Mesendoderm (in vitro differentiated cells): ENCODE results near the gene MINDY2.
A peak's percentile ranks its signal among the peaks of the same experiment; 100 is the strongest.
"Not testable (repeated sequence)": the region's sequence is repeated elsewhere in the genome, so short reads cannot be mapped to it uniquely, and the experiment has no call there.

Experiments used
- DNase-seq: peaks from one replicate; pipeline ENCODE4 v3.0.0; 2013
- H2AK5ac ChIP-seq: 2 replicates; pipeline ENCODE4 v1.6.1; 2013; ENCODE audit warnings: low read length, inconsistent platforms
- H2BK120ac ChIP-seq: 2 replicates; pipeline ENCODE4 v1.6.1; 2013; ENCODE audit warnings: low read depth, mild to moderate bottlenecking, low read length, moderate library complexity, mixed read lengths
- H2BK15ac ChIP-seq: replicated peaks from 2 replicates; pipeline ENCODE4 v1.6.1; 2013; ENCODE audit warnings: low read depth, mild to moderate bottlenecking, moderate library complexity
- H2BK5ac ChIP-seq: 2 replicates; pipeline ENCODE4 v1.6.1; 2013; ENCODE audit warnings: low read length, inconsistent platforms
- H3K18ac ChIP-seq: 2 replicates; pipeline ENCODE4 v1.6.1; 2013; ENCODE audit warnings: mild to moderate bottlenecking, low read length, mixed read lengths
- H3K23ac ChIP-seq: one replicate; pipeline ENCODE4 v1.6.1; 2013; ENCODE audit warnings: low read length
- H3K27ac ChIP-seq: 2 replicates; pipeline ENCODE4 v1.5.1; 2013; ENCODE audit warnings: low read depth, mild to moderate bottlenecking, inconsistent platforms, low read length, moderate library complexity
- H3K27me3 ChIP-seq: 2 replicates; pipeline ENCODE4 v1.6.1; 2013; ENCODE audit warnings: low read length, control low read depth, mild to moderate bottlenecking, inconsistent platforms; ENCODE audit not compliant: insufficient read depth, poor library complexity
- H3K36me3 ChIP-seq: 2 replicates; pipeline ENCODE4 v1.6.1; 2013; ENCODE audit warnings: low read length, inconsistent platforms; ENCODE audit not compliant: control insufficient read depth, insufficient read depth
- H3K4ac ChIP-seq: one replicate; pipeline ENCODE4 v1.6.1; 2013; ENCODE audit warnings: low read depth, mild to moderate bottlenecking, low read length, moderate library complexity
- H3K4me1 ChIP-seq: 2 replicates; pipeline ENCODE4 v1.6.1; 2013; ENCODE audit warnings: low read depth, low read length, inconsistent platforms; ENCODE audit not compliant: control insufficient read depth
- H3K4me2 ChIP-seq: 2 replicates; pipeline ENCODE4 v1.6.1; 2013; ENCODE audit warnings: low read length
- H3K4me3 ChIP-seq: 2 replicates; pipeline ENCODE4 v1.5.1; 2013; ENCODE audit warnings: mild to moderate bottlenecking, low read length
- H3K56ac ChIP-seq: one replicate; pipeline ENCODE4 v1.6.1; 2013; ENCODE audit warnings: low read length
- H3K79me1 ChIP-seq: 2 replicates; pipeline ENCODE4 v1.6.1; 2013; ENCODE audit warnings: low read length, inconsistent platforms
- H3K79me2 ChIP-seq: 2 replicates; pipeline ENCODE4 v1.6.1; 2013; ENCODE audit warnings: mild to moderate bottlenecking, low read length; ENCODE audit not compliant: control insufficient read depth, insufficient read depth
- H3K9ac ChIP-seq: 2 replicates; pipeline ENCODE4 v1.6.1; 2013; ENCODE audit warnings: low read length, inconsistent platforms
- H4K5ac ChIP-seq: one replicate; pipeline ENCODE4 v1.6.1; 2013; ENCODE audit warnings: low read length
- H4K8ac ChIP-seq: one replicate; pipeline ENCODE4 v1.6.1; 2013; ENCODE audit warnings: low read depth, mild to moderate bottlenecking, control low read depth, low read length, moderate library complexity
- WGBS: extraction: QIAGEN DNeasy Blood & Tissue Kit; methylation state at CpG from one replicate; pipeline ENCODE4 v1.1.7; 2013; ENCODE audit warnings: low lambda C conversion rate, missing lambda C conversion rate; ENCODE audit not compliant: insufficient coverage; ENCODE audit errors: extremely low coverage; 5-methylcytosine and 5-hydroxymethylcytosine counted together

MINDY2 gene

DNA sequence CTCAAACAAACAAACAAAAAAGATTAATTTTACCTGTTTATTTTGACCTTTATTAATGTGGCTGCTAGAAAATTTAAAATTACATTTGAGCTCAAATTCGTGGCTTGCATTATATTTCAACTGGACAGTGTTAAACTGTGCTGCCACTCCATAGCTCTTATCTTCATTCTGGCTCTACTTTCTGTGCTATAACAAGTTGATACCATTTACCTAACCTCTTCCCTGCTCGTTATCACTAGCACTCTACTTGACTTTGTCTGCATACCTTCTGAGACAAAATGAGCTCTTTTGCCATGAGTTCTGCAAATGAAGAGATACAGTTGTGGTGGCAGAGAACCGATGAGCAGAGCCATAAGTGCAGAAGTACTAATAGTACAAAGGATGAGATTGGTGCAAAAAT, 26.4 kb downstream of the MINDY2 start:
- H2AK5ac ChIP-seq: no peak overlapping the region
- H3K27ac ChIP-seq: no peak overlapping the region
- no peaks in the 10 kb centered on the region for H3K36me3 ChIP-seq
- H3K56ac ChIP-seq: no peak overlapping the region
- no peak overlapping the region for H2BK5ac ChIP-seq
- no peak overlapping the region for H3K4ac ChIP-seq
- no peak overlapping the region for H3K18ac ChIP-seq
- no CpG with 5 or more reads among the region's 3 CpGs for WGBS
- H3K4me1 ChIP-seq: no peaks in the 10 kb centered on the region
- H4K5ac ChIP-seq: no peak overlapping the region
- H3K79me2 ChIP-seq: no peaks in the 10 kb centered on the region
- no peak overlapping the region for H3K23ac ChIP-seq
- no peaks in the 10 kb centered on the region for H3K27me3 ChIP-seq
- no peak overlapping the region for H3K9ac ChIP-seq
- no peak overlapping the region for H4K8ac ChIP-seq
- H2BK15ac ChIP-seq: no peak overlapping the region
- no peak overlapping the region for H3K4me3 ChIP-seq
- no peak overlapping the region for H3K4me2 ChIP-seq
- no peak overlapping the region for H2BK120ac ChIP-seq
- H3K79me1 ChIP-seq: no peaks in the 10 kb centered on the region
- DNase-seq: no peak

DNA sequence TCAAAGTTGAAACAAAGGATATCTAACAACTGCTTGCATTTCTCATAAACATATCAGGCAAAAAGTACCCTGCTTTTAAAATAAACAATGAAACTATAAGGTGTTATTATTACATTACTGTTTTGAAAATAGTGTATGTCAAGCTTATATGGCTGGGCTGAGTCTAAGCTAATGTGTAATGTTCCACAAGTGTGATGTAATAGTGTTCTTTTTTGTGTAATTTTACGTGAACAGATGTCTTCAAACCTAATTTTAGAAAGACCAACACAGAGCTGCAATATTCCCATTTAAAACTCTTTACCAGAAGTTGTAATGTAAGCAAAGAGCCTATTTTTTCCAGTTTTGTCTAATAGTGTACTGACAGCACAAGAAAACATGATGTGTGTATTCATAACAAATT, 34.0 kb downstream of the MINDY2 start:
- H4K5ac ChIP-seq: no peak overlapping the region
- H3K4me1 ChIP-seq: no peaks in the 10 kb centered on the region
- no peak for DNase-seq
- H2BK15ac ChIP-seq: no peak overlapping the region
- no CpG with 5 or more reads among the region's 1 CpG for WGBS
- H3K4ac ChIP-seq: no peak overlapping the region
- H4K8ac ChIP-seq: no peak overlapping the region
- no peak overlapping the region for H3K27ac ChIP-seq
- H3K79me2 ChIP-seq: no peaks in the 10 kb centered on the region
- H3K36me3 ChIP-seq: no peaks in the 10 kb centered on the region
- H3K56ac ChIP-seq: no peak overlapping the region
- no peak overlapping the region for H2BK120ac ChIP-seq
- no peak overlapping the region for H3K23ac ChIP-seq
- no peak overlapping the region for H3K18ac ChIP-seq
- H3K79me1 ChIP-seq: no peaks in the 10 kb centered on the region
- H2AK5ac ChIP-seq: no peak overlapping the region
- no peak overlapping the region for H3K9ac ChIP-seq
- H2BK5ac ChIP-seq: no peak overlapping the region
- H3K4me3 ChIP-seq: no peak overlapping the region
- no peak overlapping the region for H3K4me2 ChIP-seq
- no peaks in the 10 kb centered on the region for H3K27me3 ChIP-seq

DNA sequence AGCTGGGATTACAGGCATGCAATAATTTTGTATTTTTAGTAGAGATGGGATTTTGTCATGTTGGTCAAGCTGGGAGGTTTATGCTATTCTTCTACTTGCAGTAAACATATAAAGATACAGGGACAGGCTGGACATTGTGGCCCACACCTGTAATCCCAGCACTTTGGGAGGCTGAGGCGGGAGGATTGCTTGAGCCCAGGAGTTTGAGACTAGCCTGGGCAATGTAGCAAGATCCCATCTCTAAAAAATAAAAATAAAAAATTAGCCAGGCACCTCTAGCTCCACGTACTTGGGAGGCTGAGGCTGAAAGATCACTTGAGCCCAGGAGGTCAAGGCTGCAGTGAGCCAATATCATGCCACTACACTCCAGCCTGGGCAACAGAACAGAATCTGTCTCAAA, 52.2 kb downstream of the MINDY2 start:
- H3K36me3 ChIP-seq: not testable (repeated sequence)

DNA sequence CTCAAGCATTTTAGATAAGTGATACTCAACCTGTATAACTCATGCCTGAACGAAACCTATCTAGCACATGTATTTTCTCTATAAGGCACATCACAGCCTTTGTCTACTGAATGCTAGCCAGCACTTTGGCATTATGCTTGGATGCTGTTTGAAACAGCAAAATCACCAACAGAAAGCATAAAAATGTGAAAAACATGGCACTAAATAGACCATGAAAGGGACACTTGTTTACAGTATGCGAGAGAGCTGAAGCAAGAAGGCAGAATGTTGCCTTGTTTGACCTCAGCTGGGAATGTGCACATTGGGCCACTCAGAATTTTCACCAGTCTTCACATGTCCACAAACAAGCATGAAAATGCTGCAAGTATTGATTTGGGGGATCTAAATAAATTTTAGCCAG, 59.5 kb downstream of the MINDY2 start:
- no peak overlapping the region for H2BK5ac ChIP-seq
- no peak overlapping the region for H3K27ac ChIP-seq
- no peaks in the 10 kb centered on the region for H3K36me3 ChIP-seq
- no peak overlapping the region for H2AK5ac ChIP-seq
- H3K4me1 ChIP-seq: peaks cover 2% of the 10 kb centered on the region
- no peak overlapping the region for H3K18ac ChIP-seq
- no peak overlapping the region for H4K5ac ChIP-seq
- DNase-seq: no peak
- H3K79me1 ChIP-seq: no peaks in the 10 kb centered on the region
- no peak overlapping the region for H3K56ac ChIP-seq
- no peak overlapping the region for H3K23ac ChIP-seq
- no peak overlapping the region for H2BK120ac ChIP-seq
- no peak overlapping the region for H2BK15ac ChIP-seq
- H3K79me2 ChIP-seq: no peaks in the 10 kb centered on the region
- no peak overlapping the region for H3K4me3 ChIP-seq
- H4K8ac ChIP-seq: no peak overlapping the region
- no CpG with 5 or more reads among the region's 2 CpGs for WGBS
- no peak overlapping the region for H3K9ac ChIP-seq
- H3K4ac ChIP-seq: no peak overlapping the region
- no peak overlapping the region for H3K4me2 ChIP-seq
- no peaks in the 10 kb centered on the region for H3K27me3 ChIP-seq

More for the DNA sequence above, 52.2 kb downstream of the MINDY2 start:
- not testable (repeated sequence) for H3K27ac ChIP-seq, H2AK5ac ChIP-seq, H3K27me3 ChIP-seq, H4K5ac ChIP-seq, H2BK15ac ChIP-seq, H3K79me2 ChIP-seq, H3K23ac ChIP-seq, H3K18ac ChIP-seq, H4K8ac ChIP-seq, H3K4me1 ChIP-seq, H3K4me3 ChIP-seq, H3K79me1 ChIP-seq, DNase-seq, H2BK120ac ChIP-seq, H3K56ac ChIP-seq, H2BK5ac ChIP-seq, H3K9ac ChIP-seq, H3K4me2 ChIP-seq, H3K4ac ChIP-seq
- no CpG with 5 or more reads among the region's 2 CpGs for WGBS

DNA sequence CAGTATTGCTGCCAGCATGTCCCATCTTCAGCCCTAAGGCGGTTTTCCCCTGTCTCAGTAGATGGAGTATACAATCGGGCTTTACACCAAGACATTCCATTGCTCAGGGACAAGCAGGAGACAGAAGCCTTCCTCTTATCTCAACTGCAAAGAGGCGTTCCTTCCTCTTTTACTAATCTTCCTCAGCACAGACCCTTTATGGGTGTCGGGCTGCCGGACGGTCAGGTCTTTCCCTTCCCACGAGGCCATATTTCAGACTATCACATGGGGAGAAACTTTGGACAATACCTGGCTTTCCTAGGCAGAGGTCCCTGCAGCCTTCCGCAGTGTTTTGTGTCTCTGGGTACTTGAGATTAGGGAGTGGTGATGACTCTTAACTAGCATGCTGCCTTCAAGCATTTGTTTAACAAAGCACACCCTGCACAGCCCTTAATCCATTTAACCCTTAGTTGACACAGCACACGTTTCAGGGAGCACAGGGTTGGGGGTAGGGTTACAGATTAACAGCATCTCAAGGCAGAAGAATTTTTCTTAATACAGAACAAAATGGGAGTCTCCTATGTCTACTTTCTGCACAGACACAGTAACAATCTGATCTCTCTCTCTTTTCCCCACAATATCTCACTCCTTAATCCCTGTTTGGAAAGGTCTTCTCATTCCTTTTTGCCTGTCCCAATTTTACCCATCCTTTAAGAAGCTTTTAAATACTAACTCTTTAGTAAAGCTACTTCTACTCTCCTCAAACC, 62.8 kb downstream of the MINDY2 start:
- not testable (repeated sequence) for H3K4ac ChIP-seq, H3K56ac ChIP-seq, H4K8ac ChIP-seq, H3K79me2 ChIP-seq, H3K79me1 ChIP-seq, H2AK5ac ChIP-seq, H3K4me3 ChIP-seq, H2BK120ac ChIP-seq, H3K27ac ChIP-seq, H2BK5ac ChIP-seq, H3K27me3 ChIP-seq, H3K4me2 ChIP-seq, H3K9ac ChIP-seq, H3K36me3 ChIP-seq, H3K4me1 ChIP-seq, H2BK15ac ChIP-seq, H4K5ac ChIP-seq, H3K18ac ChIP-seq, H3K23ac ChIP-seq
- DNase-seq: peak; percentile 78
- no CpG with 5 or more reads among the region's 9 CpGs for WGBS

DNA sequence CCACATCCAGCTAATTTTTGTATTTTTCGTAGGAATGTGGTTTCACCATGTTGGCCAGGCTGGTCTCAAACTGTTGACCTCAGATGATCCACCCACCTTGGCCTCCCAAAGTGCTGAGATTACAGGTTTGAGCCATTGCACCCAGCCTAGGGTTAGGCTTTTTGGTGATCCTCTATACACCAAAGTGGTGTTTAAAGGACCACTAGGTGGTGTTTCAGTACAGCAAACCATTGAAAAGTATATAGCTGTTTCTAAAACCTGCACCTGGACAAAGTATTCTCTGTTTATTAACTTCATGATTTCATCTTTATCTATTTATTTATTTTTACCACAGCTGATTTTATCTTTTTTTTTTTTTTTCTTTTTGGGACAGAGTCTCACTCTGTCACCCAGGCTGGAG, 68.4 kb downstream of the MINDY2 start:
- H3K4me3 ChIP-seq: no peak overlapping the region
- H3K79me2 ChIP-seq: no peaks in the 10 kb centered on the region
- WGBS: no CpG with 5 or more reads among the region's 1 CpG
- no peak overlapping the region for H2BK120ac ChIP-seq
- H3K9ac ChIP-seq: no peak overlapping the region
- H4K8ac ChIP-seq: no peak overlapping the region
- H2BK15ac ChIP-seq: no peak overlapping the region
- peak; percentile 23 for DNase-seq
- no peak overlapping the region for H3K27ac ChIP-seq
- no peak overlapping the region for H3K18ac ChIP-seq
- H3K36me3 ChIP-seq: no peaks in the 10 kb centered on the region
- no peaks in the 10 kb centered on the region for H3K79me1 ChIP-seq
- no peak overlapping the region for H3K23ac ChIP-seq
- no peak overlapping the region for H4K5ac ChIP-seq
- H3K56ac ChIP-seq: no peak overlapping the region
- no peaks in the 10 kb centered on the region for H3K27me3 ChIP-seq
- H3K4me1 ChIP-seq: no peaks in the 10 kb centered on the region
- H2BK5ac ChIP-seq: no peak overlapping the region
- no peak overlapping the region for H3K4me2 ChIP-seq
- H2AK5ac ChIP-seq: no peak overlapping the region
- H3K4ac ChIP-seq: no peak overlapping the region
